NT2/D1 (cell line): ENCODE results near the gene TBC1D10B.

Experiments
- YY1 ChIP-seq: IDR thresholded peaks from 2 replicates; pipeline ENCODE4 v1.6.1; 2011; ENCODE audit not compliant: insufficient read length, insufficient read depth
- ZNF274 ChIP-seq: IDR thresholded peaks from 2 replicates; pipeline ENCODE4 v1.6.1; 2011; ENCODE audit warnings: mild to moderate bottlenecking, low read depth, low read length

GRCh38 chr16:30352488-30353401 is 17.5 kb downstream of the TBC1D10B start:
- no peak for TF ChIP-seq YY1
- TF ChIP-seq ZNF274 = no peak
